Neutrophil (primary cell): Measurements from ENCODE around the gene COL26A1.
"Not testable (repeated sequence)": the region's sequence is repeated elsewhere in the genome, so short reads cannot be mapped to it uniquely, and the experiment has no call there.

Source experiments
- H3K27ac ChIP-seq: fragments of 200-600 bp; sonication (generic); 2 replicates; pipeline ENCODE4 v1.5.1; 2016; ENCODE audit warnings: mild to moderate bottlenecking, moderate library complexity
- H3K27me3 ChIP-seq: fragments of 200-600 bp; sonication (generic); 2 replicates; pipeline ENCODE4 v1.6.0; 2016; ENCODE audit warnings: mild to moderate bottlenecking
- H3K36me3 ChIP-seq: fragments of 200-600 bp; sonication (generic); 2 replicates; pipeline ENCODE4 v1.5.1; 2017
- H3K4me1 ChIP-seq, 2 experiments: fragments of 200-600 bp in 1 of 2; sonication (generic) in 1 of 2; 1 replicate in 1 of 2; 2 replicates in 1 of 2; pipeline versions ENCODE4 v1.5.1 to v1.6.1; 2013 to 2016; ENCODE audit warnings: low read depth in 1 of 2, low read length in 1 of 2, mild to moderate bottlenecking in 1 of 2, moderate library complexity in 1 of 2; ENCODE audit not compliant: control insufficient read depth in 1 of 2, insufficient read depth in 1 of 2
- H3K4me3 ChIP-seq, 2 experiments: fragments of 200-600 bp in 1 of 2; sonication (generic) in 1 of 2; 1 replicate in 1 of 2; 2 replicates in 1 of 2; pipeline ENCODE4 v1.5.1; 2013 to 2016; ENCODE audit warnings: low read depth in 1 of 2, low read length in 1 of 2, mild to moderate bottlenecking in 1 of 2, moderate library complexity in 1 of 2
- H3K9me3 ChIP-seq: fragments of 200-600 bp; sonication (generic); 2 replicates; pipeline ENCODE4 v1.5.1; 2016
- TF ChIP-seq, protein P1 (sequence below): fragments of 200-600 bp; sonication (generic); IDR thresholded peaks from 2 replicates; pipeline ENCODE4 v1.5.1; 2016; ENCODE audit warnings: antibody characterized with exemption

The COL26A1 gene

GRCh38 chr7:101599787-101600186 is 237.1 kb downstream of the COL26A1 start:
- Histone ChIP-seq H3K4me1 (no peaks in the 10 kb centered on the region), H3K27me3 (no peaks in the 10 kb centered on the region), H3K36me3 (no peaks in the 10 kb centered on the region), H3K27ac (no peak overlapping the region), H3K9me3 (no peaks in the 10 kb centered on the region), H3K4me3 (no peak overlapping the region)
- TF ChIP-seq, protein P1, sequence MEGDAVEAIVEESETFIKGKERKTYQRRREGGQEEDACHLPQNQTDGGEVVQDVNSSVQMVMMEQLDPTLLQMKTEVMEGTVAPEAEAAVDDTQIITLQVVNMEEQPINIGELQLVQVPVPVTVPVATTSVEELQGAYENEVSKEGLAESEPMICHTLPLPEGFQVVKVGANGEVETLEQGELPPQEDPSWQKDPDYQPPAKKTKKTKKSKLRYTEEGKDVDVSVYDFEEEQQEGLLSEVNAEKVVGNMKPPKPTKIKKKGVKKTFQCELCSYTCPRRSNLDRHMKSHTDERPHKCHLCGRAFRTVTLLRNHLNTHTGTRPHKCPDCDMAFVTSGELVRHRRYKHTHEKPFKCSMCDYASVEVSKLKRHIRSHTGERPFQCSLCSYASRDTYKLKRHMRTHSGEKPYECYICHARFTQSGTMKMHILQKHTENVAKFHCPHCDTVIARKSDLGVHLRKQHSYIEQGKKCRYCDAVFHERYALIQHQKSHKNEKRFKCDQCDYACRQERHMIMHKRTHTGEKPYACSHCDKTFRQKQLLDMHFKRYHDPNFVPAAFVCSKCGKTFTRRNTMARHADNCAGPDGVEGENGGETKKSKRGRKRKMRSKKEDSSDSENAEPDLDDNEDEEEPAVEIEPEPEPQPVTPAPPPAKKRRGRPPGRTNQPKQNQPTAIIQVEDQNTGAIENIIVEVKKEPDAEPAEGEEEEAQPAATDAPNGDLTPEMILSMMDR = no peak

- no peaks in the 10 kb centered on the region for H3K27me3 ChIP-seq
- TF ChIP-seq, protein P1 = no peak
- H3K4me3 ChIP-seq = no peak overlapping the region
- H3K4me1 ChIP-seq = no peaks in the 10 kb centered on the region
- no peaks in the 10 kb centered on the region for H3K9me3 ChIP-seq
- no peaks in the 10 kb centered on the region for H3K36me3 ChIP-seq
- H3K27ac ChIP-seq = no peak overlapping the region
Measured at GRCh38 chr7:101602082-101602481, 239.4 kb downstream of the COL26A1 start.

DNA sequence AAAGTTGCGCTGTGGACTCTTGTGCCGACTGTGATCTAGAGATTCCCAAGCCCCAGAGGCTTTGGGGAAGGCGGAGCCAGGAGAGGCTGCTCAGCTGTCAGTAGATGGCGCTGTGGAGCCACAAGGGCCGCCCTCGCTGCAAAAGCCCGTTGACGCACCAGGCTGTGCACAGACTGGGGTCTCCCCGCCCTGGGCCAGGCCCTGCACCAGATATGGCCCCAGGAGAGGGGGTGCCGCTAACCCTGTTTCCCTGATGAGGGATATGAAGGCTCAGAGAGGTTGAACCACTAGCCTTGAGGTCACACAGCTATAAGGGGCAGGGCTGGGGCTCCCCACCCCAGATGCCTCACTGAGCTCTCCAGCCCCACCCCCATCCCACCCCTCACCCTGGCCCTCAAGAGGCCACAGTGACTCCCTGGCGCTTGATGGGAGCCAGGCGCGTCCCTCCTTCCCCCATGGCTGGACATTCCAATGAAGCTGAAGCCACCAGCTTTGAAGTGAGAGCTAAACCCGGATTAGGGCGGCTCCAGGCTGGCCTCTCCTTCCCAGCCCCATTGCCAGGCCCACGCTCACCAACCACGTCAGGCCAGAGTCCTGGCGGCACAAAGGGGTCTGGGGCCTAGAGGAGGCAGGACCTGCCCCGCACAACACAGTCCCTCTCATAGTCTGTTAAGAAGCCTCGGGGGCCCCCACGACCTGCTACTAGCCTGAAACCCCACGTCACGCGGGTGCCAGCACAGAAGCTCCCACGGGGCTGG is 240.0 kb downstream of the COL26A1 start:
- Histone ChIP-seq H3K9me3 (no peaks in the 10 kb centered on the region), H3K36me3 (no peaks in the 10 kb centered on the region), H3K27me3 (no peaks in the 10 kb centered on the region), H3K27ac (no peak overlapping the region), H3K4me3 (no peak overlapping the region), H3K4me1 (no peaks in the 10 kb centered on the region)
- TF ChIP-seq, protein P1 = peak; percentile 65

DNA sequence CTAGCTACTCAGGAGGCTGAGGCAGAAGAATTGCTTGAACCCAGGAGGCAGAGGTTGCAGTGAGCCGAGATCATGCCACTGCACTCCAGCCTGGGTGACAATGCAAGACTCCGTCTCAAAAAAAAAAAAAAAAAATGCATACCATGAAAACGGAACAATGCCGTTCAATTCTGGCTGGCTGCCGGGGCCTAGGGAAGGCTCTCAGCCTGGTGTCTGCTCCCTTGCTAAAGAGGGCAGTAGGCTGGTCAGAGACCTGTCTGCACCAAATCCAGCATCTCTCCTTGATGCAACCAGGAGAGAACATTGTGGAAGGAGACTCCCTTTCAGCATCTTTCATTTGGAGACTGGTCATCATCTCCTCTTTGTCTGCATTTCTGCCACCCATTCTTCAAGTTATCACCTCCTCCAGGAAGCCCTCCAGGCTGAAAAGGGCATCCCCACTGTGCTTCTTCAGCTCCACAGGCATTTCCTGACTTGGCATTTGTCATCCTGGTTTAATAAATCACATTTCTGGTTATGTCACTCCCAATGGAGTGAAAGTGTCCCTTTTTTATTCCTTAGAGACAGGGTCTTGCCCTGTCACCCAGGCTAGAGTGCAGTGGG is 241.8 kb downstream of the COL26A1 start:
- Histone ChIP-seq H3K4me3 (no peak overlapping the region), H3K27me3 (no peaks in the 10 kb centered on the region), H3K36me3 (no peaks in the 10 kb centered on the region), H3K4me1 (no peaks in the 10 kb centered on the region), H3K27ac (no peak overlapping the region), H3K9me3 (no peaks in the 10 kb centered on the region)
- TF ChIP-seq, protein P1 = no peak

DNA sequence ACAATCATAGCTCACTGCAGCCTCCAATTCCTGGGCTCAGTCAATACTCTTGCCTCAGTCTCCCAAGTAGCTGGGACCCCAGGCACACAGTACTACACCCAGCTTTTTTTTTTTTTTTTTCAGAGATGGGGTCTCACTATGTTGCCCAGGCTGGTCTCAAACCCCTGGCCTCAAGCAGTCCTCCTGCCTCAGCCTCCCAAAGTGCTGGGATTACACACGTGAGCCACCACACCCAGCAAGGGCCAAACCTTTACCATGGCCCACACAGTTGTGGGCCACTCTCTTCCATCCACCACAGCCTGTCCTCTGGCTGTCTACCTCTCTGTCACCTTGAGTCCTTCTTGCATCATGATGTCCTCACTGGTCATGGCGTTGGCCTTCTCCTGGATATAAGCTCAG is 242.3 kb downstream of the COL26A1 start:
- not testable (repeated sequence) for H3K9me3 ChIP-seq, H3K4me3 ChIP-seq, H3K36me3 ChIP-seq, H3K27me3 ChIP-seq, H3K4me1 ChIP-seq, H3K27ac ChIP-seq
